Renal cortical epithelial cell (primary cell): Measurements from ENCODE around the gene APC2. TPM values are rescaled to one million over a fixed set of nuclear protein-coding genes. Genes with fewer than 3 reads are reported as not detected.
"Not testable (repeated sequence)": the region's sequence is repeated elsewhere in the genome, so short reads cannot be mapped to it uniquely, and the experiment has no call there.

Source experiments
- DNase-seq: peaks from one replicate; pipeline ENCODE4 v3.0.0-alpha.2; 2011; ENCODE audit warnings: low read depth
- total RNA-seq: library from RNA; depleted of rRNA; stranded (reverse); fragments of >200 nt; gene quantifications from 2 replicates; pipeline ENCODE4 v1.2.3, GENCODE V29; 2014

APC2 gene
- total RNA-seq, 1 donor from 2014 or later, result 0.05 TPM

DNA sequence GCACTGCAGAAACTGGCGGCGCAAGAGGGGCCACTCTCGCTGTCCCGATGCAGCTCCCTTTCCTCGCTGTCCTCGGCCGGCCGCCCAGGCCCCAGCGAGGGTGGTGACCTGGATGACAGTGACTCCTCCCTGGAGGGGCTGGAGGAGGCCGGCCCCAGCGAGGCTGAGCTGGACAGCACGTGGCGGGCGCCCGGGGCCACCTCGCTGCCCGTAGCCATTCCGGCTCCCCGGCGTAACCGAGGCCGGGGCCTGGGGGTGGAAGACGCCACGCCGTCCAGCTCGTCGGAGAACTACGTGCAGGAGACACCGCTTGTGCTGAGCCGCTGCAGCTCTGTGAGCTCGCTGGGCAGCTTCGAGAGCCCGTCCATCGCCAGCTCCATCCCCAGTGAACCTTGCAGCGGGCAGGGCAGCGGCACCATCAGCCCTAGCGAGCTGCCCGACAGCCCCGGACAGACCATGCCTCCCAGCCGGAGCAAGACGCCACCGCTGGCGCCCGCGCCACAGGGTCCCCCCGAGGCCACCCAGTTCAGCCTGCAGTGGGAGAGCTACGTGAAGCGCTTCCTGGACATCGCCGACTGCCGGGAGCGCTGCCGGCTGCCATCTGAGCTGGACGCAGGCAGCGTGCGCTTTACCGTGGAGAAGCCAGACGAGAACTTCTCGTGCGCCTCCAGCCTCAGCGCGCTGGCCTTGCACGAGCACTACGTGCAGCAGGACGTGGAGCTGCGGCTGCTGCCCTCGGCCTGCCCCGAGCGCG, 16.7 kb downstream of the APC2 start:
- no peak for DNase-seq

DNA sequence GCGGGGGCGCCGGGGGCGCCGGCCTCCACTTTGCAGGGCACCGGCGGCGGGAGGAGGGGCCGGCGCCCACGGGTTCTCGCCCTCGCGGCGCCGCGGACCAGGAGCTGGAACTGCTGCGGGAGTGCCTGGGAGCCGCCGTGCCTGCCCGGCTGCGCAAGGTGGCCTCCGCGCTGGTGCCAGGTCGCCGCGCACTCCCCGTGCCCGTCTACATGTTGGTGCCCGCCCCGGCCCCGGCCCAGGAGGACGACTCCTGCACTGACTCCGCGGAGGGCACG, 17.2 kb downstream of the APC2 start:
- no peak for DNase-seq

DNA sequence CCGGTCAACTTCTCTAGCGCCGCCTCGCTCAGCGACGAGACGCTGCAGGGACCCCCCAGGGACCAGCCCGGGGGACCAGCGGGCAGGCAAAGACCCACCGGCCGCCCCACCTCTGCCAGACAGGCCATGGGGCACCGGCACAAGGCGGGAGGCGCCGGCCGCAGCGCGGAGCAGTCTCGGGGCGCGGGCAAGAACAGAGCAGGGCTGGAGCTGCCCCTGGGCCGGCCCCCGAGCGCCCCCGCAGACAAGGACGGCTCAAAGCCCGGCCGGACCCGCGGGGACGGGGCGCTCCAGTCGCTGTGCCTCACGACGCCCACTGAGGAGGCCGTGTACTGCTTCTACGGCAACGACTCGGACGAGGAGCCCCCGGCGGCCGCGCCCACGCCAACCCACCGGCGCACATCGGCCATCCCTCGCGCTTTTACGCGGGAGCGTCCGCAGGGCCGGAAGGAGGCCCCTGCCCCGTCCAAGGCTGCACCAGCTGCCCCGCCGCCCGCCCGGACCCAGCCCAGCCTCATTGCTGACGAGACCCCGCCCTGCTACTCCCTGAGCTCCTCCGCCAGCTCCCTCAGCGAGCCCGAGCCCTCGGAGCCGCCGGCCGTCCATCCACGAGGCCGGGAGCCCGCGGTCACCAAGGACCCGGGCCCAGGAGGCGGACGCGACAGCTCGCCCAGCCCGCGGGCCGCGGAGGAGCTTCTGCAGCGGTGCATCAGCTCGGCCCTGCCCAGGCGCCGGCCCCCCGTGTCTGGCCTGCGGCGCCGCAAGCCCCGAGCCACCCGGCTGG, 17.8 kb downstream of the APC2 start:
- DNase-seq, result no peak

- no peak for DNase-seq
These were observed 18.4 kb downstream of the APC2 start for GRCh38 chr19:1468274-1468820.

DNA sequence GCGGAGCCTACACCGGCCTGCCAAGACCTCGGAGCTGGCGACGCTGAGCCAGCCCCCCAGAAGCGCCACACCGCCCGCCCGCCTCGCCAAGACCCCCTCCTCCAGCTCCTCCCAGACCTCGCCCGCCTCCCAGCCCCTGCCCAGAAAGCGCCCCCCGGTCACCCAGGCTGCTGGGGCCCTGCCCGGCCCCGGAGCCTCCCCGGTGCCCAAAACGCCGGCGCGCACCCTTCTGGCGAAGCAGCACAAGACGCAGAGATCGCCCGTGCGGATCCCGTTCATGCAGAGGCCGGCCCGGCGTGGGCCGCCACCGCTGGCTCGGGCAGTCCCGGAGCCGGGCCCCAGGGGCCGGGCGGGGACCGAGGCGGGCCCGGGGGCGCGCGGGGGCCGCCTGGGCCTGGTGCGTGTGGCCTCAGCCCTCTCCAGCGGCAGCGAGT, 18.9 kb downstream of the APC2 start:
- DNase-seq, result no peak

DNA sequence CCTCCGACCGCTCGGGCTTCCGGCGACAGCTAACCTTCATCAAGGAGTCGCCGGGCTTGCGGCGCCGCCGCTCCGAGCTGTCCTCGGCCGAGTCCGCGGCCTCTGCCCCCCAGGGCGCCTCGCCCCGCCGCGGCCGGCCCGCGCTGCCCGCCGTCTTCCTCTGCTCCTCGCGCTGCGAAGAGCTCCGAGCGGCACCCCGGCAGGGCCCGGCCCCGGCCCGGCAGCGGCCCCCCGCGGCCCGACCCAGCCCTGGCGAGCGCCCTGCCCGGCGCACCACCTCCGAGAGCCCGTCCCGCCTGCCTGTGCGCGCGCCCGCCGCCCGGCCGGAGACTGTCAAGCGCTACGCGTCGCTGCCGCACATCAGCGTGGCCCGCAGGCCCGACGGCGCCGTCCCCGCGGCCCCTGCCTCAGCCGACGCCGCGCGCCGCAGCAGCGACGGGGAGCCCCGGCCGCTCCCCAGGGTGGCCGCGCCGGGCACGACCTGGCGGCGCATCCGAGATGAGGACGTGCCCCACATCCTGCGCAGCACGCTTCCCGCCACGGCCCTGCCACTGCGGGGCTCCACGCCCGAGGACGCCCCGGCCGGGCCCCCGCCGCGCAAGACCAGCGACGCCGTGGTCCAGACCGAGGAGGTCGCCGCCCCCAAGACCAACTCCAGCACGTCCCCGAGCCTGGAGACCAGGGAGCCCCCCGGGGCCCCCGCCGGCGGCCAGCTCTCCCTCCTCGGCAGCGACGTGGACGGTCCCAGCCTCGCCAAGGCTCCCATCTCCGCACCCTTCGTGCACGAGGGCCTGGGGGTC, 19.5 kb downstream of the APC2 start:
- no peak for DNase-seq

DNA sequence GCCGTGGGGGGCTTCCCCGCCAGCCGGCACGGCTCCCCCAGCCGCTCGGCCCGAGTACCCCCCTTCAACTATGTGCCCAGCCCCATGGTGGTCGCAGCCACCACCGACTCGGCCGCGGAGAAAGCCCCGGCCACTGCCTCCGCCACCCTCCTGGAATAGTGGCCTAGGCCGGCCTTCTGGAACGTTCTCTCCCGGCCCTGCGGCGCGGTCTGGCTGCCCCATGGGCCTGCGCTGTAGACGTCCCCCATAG, 20.1 kb downstream of the APC2 start:
- no peak for DNase-seq

- no peak for DNase-seq
These were observed 20.5 kb downstream of the APC2 start for GRCh38 chr19:1470305-1471009.

GRCh38 chr19:1471010-1471514, 21.1 kb downstream of the APC2 start:
- no peak for DNase-seq

- no peak for DNase-seq
These were observed 21.7 kb downstream of the APC2 start for GRCh38 chr19:1471515-1472160.

GRCh38 chr19:1472231-1473084, 22.5 kb downstream of the APC2 start:
- DNase-seq, result no peak

DNA sequence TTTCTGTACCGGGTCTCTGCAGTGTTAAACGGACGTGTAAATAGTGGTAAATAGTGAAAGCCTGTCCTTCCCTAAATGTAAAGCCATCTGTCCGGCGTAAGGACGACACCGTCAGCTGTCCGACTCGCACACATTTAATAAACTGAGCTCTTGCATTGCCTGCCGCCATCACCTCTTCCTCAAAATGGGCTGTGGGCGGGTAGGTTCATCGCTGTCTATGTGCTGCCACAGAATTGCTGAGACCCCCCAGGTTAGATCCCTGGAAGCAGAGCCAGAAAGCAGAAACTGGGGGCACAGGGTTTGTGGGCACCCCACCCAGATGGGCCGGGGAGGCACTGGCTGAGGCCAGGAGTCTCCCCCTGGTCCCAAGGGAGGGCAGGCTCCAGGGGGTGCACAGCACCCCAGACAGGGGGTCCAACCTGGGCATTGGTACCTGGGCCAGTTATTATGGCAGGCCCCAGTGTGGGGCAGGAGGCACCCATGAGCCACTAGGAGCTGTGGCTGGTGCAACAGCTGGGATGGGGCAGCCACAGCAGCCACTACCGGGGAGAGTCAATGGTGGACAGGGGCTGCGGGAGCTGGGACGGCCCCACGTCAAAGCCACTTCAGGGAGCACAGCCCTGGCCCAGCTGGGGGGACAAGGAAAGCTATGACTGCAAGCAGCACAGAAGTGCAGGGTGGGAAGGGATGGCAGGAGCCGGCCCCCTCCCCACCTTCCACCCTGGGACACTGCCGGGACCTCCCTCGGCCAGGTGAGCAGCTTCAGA, 23.3 kb downstream of the APC2 start:
- no peak for DNase-seq

DNA sequence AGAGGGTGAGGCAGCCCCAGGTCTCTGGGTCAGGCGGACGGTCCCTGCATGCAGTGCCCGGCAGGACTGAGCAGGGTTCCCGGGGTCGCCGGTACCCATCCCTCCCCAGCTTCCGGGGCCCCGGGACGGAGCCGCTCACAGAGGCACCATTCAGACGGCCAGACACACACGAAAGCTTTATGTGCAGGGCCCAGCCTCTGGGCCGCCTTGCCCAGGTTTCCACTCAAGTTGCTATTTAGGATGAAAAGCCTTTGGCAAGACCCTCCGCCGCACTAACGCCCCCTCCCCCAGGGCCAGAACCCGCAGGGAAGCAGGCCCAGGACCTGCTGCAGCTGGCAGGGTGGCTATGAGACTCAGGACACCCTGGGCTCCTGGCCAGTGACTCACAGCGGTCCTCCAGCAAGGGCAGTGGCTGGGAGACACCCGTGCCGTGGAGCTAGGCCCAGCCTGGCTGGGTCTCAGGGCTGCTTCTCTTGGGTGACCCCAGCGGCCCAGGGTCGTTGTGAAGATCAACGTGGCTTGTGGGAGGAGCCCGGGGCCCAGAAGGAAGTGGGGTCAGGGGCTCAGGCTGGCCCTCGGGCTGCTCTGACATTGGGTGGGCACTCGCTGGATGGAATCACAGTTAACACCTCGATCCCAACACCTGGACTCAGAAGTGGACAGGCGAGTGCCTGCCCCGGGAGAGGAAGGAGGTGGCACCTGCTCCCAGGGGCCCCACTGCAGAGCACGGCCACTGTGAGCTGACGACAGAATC, 24.3 kb downstream of the APC2 start:
- DNase-seq, result no peak

GRCh38 chr19:1474765-1475351, 24.9 kb downstream of the APC2 start:
- no peak for DNase-seq

GRCh38 chr19:1475751-1476437, 26.0 kb downstream of the APC2 start:
- DNase-seq, result no peak

DNA sequence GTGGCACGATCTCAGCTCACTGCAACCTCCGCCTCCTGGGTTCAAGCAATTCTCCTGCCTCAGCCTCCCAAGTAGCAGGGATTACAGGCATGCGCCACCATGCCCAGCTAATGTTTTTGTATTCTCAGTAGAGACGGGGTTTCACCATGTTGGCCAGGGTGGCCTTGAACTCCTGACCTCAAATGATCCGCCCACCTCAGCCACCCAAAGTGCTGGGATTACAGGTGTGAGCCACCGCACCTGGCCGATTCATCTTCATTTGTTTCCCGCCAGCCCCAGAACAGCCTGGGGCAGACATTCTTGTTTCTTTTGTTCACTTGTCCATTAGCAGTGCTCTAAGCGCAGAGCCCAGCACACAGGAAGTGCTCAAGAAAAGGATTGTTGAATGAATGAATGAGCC, 27.1 kb downstream of the APC2 start:
- DNase-seq, result not testable (repeated sequence)

GRCh38 chr19:1478934-1479707, 29.2 kb downstream of the APC2 start, which contains the start of gene C19orf25:
Gene C19orf25, minus strand, starts transcription at chr19:1479215. Its CDS starts 312 bp downstream, at chr19:1478903.
- peak; percentile 82 for DNase-seq
